ENCODE measurements around the gene TGFBI.
A peak's percentile ranks its signal among the peaks of the same experiment; 100 is the strongest.

The TGFBI gene

DNA sequence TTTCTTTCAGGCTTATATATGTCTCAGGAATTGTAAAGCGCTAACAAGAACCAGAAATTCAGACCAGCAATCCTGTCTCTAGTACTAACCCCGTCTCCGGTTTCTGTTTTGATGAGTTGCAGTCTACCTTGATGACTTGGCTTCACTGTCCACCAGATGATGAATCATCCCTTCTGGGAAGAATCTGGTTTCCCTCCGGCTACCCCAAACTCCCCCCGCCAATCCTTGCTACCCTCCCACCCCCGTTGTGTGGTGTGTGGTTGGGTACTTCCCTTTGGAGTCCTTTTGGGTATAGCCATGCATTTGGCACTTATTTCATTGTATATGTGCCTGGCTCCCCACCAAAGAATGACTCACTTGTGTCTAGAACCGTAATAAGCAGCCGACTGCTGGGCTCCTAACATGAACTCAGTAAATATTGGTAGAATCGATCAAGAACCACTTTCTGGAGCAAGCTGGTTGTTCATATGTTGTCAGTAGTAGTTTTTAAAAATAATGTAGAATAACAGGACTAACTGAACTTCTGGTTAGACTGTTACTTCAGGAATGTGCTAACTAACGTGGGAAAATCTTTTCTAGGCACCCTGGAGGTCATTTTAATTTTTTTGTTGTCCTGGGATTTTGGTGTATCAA, 8.3 kb upstream of the TGFBI start:
- no peak for DNase-seq (ENCODE audit: low spot score in 2 of 2)
- H3K4me3 Mint-ChIP-seq: no peak overlapping the region
- no peak overlapping the region for H3K27ac Mint-ChIP-seq (ENCODE audit: low read depth)

DNA sequence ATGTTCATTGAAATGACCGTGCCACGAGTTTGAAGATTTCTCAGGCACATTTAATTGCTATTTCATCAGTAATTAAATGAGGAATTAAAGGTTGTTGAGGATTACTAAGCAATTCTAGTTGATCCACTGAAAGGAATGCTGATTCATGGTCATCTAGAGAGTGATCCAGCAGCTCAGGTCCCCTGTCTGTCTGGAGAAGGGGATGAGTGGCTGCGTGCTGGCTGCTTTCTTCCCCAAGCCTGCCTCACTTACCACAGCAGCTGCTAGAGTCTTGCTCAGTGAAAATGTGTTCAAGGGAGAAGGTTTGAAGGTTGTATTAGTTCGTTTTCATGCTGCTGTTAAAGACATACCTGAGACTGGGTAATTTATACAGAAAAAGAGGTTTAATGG, 7.8 kb upstream of the TGFBI start:
- H3K4me1 Mint-ChIP-seq: no peaks in the 10 kb centered on the region
- H3K36me3 Mint-ChIP-seq (ENCODE audit: insufficient read depth): no peaks in the 10 kb centered on the region
- ATAC-seq (replicated peaks; ENCODE audit: extremely low read depth, poor library complexity, severe bottlenecking): no peak
- H3K27ac Mint-ChIP-seq (ENCODE audit: low read depth): no peak overlapping the region
- H3K4me3 Mint-ChIP-seq: no peak overlapping the region
- peaks cover 15% of the 10 kb centered on the region for H3K27me3 Mint-ChIP-seq
- no peaks in the 10 kb centered on the region for H3K9me3 Mint-ChIP-seq
- DNase-seq (ENCODE audit: low spot score in 2 of 2): no peak

More for the DNA sequence above, 8.3 kb upstream of the TGFBI start:
- Mint-ChIP-seq H3K4me1 (no peaks in the 10 kb centered on the region), H3K36me3 (ENCODE audit: insufficient read depth) (no peaks in the 10 kb centered on the region), H3K9me3 (no peaks in the 10 kb centered on the region), H3K27me3 (peaks cover 15% of the 10 kb centered on the region)
- ATAC-seq (replicated peaks; ENCODE audit: extremely low read depth, poor library complexity, severe bottlenecking): no peak

DNA sequence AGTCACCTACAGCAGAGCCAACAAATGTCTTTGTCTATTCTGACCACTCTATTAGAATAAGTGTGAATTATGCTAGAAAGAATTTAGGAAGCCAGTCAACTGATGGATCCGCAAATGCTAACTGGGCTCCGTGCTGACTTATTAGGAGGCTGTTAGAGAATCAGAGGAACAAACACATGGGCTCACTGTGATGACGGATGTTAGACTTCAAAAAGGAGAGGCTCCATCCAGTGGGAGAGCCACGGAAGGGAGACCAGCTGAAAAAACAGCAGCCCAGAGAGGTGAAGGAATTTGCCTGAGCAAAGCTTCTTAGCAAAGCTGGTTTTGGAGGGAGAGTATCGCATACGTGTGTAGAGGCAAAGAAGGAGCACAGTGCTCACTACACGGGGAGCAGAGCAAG, 5.8 kb upstream of the TGFBI start:
- peaks cover 5% of the 10 kb centered on the region for H3K4me1 Mint-ChIP-seq
- H3K27me3 Mint-ChIP-seq: peaks cover 27% of the 10 kb centered on the region
- H3K9me3 Mint-ChIP-seq: no peaks in the 10 kb centered on the region
- no peak overlapping the region for H3K27ac Mint-ChIP-seq (ENCODE audit: low read depth)
- DNase-seq (ENCODE audit: low spot score in 2 of 2): no peak
- ATAC-seq (replicated peaks; ENCODE audit: extremely low read depth, poor library complexity, severe bottlenecking): no peak
- H3K4me3 Mint-ChIP-seq: no peak overlapping the region
- no peaks in the 10 kb centered on the region for H3K36me3 Mint-ChIP-seq (ENCODE audit: insufficient read depth)

DNA sequence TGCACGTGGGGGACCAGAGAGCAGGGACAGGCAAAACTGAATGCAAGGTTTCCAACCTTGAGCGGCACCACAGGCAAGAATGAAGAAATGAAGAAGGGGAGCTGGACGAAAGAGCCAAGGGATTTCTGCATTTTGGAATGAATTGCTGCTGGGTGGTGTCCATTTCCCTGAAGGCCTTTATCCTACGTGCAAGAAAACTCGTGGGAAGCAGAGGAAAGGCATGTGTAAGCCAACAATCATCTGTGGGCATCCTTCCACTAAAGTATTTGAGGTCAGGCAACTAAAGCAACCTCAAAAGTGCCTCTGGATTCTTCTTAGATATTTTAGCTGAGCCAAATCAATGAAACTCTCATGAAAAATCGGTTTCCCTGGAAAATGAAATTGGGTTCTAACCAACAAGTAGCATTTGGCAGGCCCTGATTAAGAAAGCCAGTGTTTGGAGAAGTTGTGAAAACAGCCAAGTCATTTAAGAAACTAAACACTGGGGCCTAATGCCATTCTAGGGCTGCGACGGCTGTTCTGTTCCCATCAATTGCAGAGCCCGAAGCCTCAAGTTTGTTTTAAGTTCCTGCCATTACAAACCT, 4.7 kb upstream of the TGFBI start:
- no peak for ATAC-seq (replicated peaks; ENCODE audit: extremely low read depth, poor library complexity, severe bottlenecking)
- Mint-ChIP-seq H3K9me3 (no peaks in the 10 kb centered on the region), H3K36me3 (ENCODE audit: insufficient read depth) (no peaks in the 10 kb centered on the region), H3K27ac (ENCODE audit: low read depth) (no peak overlapping the region), H3K4me1 (peaks cover 5% of the 10 kb centered on the region), H3K4me3 (no peak overlapping the region), H3K27me3 (peaks cover 30% of the 10 kb centered on the region)
- no peak for DNase-seq (ENCODE audit: low spot score in 2 of 2)

DNA sequence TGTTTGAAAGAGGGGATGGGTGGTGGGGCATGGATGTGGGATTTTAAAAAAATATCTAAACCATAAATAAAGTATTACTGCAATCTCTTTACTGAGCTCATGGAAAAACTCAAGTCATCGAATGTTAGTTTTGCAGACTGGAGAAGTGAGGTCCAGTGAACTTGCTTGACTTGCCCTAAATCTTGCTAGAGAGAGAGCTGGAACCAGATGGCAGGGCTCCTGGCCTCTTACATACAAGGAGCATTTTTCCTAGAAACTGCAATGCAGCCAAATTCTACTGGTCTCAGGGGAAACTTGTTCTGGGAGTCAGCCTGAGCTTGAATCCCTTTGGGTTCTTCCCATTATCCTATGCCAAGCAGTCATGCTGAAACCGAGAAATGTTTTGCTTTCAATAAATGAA, 2.9 kb upstream of the TGFBI start:
- H3K27ac Mint-ChIP-seq (ENCODE audit: low read depth): no peak overlapping the region
- H3K4me1 Mint-ChIP-seq: peaks cover 12% of the 10 kb centered on the region
- no peak overlapping the region for H3K4me3 Mint-ChIP-seq
- no peaks in the 10 kb centered on the region for H3K9me3 Mint-ChIP-seq
- no peak for DNase-seq (ENCODE audit: low spot score in 2 of 2)
- H3K36me3 Mint-ChIP-seq (ENCODE audit: insufficient read depth): peaks cover 1% of the 10 kb centered on the region
- no peak for ATAC-seq (replicated peaks; ENCODE audit: extremely low read depth, poor library complexity, severe bottlenecking)
- H3K27me3 Mint-ChIP-seq: peaks cover 30% of the 10 kb centered on the region

DNA sequence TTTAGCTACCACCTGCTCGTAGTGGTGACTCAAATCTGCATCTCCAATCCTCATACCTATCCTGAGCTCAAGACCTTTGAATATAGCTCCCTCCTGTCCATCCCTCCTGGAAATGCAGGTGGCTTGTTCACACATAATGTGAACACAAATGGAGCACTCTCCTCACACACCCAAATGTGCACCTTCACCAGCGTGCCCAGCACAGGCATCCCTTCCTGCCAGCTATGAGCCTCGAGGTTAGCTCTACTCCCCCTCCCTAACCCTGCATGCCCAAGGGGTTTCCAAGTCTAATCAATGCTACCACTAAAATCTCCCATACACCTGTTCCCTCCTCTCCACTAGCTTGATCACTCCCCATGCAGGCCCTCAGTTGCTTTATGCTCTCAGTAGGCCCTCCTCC, 2.2 kb upstream of the TGFBI start:
- Mint-ChIP-seq H3K27me3 (peaks cover 30% of the 10 kb centered on the region), H3K4me3 (no peak overlapping the region), H3K36me3 (ENCODE audit: insufficient read depth) (peaks cover 1% of the 10 kb centered on the region), H3K27ac (ENCODE audit: low read depth) (no peak overlapping the region), H3K4me1 (peaks cover 19% of the 10 kb centered on the region), H3K9me3 (no peaks in the 10 kb centered on the region)
- ATAC-seq (replicated peaks; ENCODE audit: extremely low read depth, poor library complexity, severe bottlenecking) (no peak), DNase-seq (ENCODE audit: low spot score in 2 of 2) (no peak)

DNA sequence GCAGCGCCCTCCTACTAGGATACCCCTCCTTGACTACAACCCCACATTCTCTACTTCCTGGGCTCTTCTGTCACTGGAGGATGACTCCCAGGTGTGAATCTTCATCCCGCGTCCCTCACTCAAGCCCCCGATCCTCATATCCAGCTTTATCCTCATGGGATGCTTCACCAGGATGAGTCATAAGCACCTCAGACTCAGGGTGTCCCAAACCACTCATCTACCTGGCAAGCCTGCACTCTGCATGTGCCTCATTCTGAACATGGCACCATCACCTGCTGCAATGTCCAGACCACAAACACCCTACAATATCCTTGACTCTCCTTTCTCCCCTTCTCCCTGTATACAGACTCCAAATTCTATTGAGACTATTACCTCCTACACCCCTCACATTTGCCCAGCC, 1.5 kb upstream of the TGFBI start:
- peaks cover 30% of the 10 kb centered on the region for H3K27me3 Mint-ChIP-seq
- H3K4me3 Mint-ChIP-seq: no peak overlapping the region
- ATAC-seq (replicated peaks; ENCODE audit: extremely low read depth, poor library complexity, severe bottlenecking): no peak
- peaks cover 1% of the 10 kb centered on the region for H3K36me3 Mint-ChIP-seq (ENCODE audit: insufficient read depth)
- H3K4me1 Mint-ChIP-seq: peaks cover 22% of the 10 kb centered on the region
- no peak overlapping the region for H3K27ac Mint-ChIP-seq (ENCODE audit: low read depth)
- no peaks in the 10 kb centered on the region for H3K9me3 Mint-ChIP-seq
- DNase-seq (ENCODE audit: low spot score in 2 of 2): no peak

DNA sequence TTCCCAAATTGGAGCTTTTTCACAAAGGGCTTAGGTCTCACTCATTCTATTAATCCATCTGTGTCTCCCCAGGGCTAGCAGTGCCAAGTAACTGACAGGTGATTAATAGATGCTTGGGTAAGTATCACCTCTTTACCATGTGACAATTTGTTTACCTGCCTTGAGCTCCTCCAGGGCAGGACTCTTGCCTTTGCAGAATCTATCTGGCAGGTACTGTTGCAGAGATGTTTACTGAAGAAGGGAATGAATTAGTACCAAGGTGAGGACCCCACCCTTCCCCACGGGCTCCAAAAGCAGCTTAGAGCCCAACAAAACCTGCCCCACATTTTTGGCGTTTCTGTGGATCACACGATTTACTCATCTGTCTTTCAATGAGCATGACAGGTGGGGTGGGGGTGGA, 698 bp upstream of the TGFBI start:
- Mint-ChIP-seq H3K4me3 (no peak overlapping the region), H3K27ac (ENCODE audit: low read depth) (no peak overlapping the region), H3K36me3 (ENCODE audit: insufficient read depth) (peaks cover 1% of the 10 kb centered on the region), H3K4me1 (peaks cover 28% of the 10 kb centered on the region), H3K27me3 (peaks cover 24% of the 10 kb centered on the region), H3K9me3 (no peaks in the 10 kb centered on the region)
- ATAC-seq (replicated peaks; ENCODE audit: extremely low read depth, poor library complexity, severe bottlenecking) (no peak), DNase-seq (ENCODE audit: low spot score in 2 of 2) (no peak)

DNA sequence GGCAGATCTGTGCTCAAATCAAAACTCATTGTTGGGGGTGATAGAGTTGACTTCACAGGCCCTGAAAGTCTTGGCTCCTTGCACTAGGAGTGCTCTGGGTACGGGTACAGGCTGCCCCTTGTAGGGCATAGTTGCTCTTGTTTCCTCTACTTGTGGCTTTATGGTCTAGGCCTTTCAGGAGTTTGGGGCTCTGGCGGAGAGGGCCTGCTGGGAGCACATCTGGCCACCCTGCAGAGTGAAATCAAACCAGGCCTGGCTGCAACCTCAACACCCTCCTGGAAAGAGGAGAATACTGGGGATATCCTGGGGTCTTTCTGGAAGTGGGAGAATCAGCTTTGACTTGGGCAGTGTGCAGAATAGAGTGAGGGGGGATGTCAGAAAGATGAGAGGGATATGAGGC, 1.5 kb downstream of the TGFBI start:
- no peak overlapping the region for H3K27ac Mint-ChIP-seq (ENCODE audit: low read depth)
- no peak for DNase-seq (ENCODE audit: low spot score in 2 of 2)

DNA sequence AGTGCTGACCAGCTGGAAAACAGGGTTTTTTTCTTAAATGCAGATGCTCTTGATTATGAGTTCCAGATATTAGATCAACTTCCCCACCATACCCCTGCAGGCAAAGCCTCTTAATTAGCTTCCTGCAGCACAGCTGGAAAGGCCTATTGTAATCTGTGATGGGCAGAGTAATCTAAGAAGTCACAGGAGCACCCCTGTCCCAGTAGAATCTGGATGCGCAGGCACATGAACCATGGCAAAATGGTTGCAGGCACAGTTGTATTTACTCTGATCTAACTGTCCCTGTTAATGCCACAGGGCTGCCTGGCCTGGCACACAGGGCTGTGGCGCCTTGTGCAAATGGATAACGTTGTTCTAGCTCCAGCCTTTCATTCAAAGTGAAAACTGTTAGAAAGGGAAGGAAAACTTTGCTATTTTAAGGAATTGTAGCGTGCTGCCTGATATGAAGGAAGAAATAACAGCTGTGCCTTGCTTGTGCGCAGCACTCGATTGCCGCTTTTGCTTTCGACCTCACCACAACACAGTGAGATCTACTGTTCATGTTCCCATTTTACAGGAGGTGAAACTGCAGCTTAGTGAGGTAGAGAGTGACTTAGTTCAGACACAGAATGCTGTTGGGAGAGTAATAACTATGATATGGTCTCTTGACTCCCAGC, 2.3 kb downstream of the TGFBI start:
- DNase-seq (ENCODE audit: low spot score in 2 of 2): no peak
- Mint-ChIP-seq H3K4me1 (peaks cover 50% of the 10 kb centered on the region), H3K9me3 (no peaks in the 10 kb centered on the region)

More for the DNA sequence above, 1.5 kb downstream of the TGFBI start:
- peaks cover 3% of the 10 kb centered on the region for H3K36me3 Mint-ChIP-seq (ENCODE audit: insufficient read depth)
- no peaks in the 10 kb centered on the region for H3K9me3 Mint-ChIP-seq
- H3K27me3 Mint-ChIP-seq: peaks cover 15% of the 10 kb centered on the region
- peaks cover 46% of the 10 kb centered on the region for H3K4me1 Mint-ChIP-seq
- ATAC-seq (replicated peaks; ENCODE audit: extremely low read depth, poor library complexity, severe bottlenecking): no peak
- peak overlapping the region; percentile 62 for H3K4me3 Mint-ChIP-seq

DNA sequence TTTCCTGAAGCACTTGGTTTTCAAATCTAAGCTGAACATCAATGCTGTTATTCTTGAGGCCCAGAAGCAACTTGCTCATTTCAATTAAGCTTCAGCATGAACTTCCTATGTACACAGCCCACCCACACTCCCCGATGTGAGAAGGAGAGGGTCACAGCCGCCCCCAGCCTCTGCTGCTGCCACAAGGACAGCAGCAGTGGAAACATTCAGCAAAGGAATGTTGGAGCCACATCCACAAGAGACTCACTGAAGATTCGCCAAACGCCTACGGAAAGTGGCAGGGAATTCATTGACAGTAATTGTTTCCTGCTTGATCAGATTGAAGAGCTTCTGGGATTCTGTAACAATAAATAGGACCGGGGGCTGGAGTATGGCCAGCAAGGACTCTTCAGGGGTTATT, 2.9 kb downstream of the TGFBI start:
- H3K27ac Mint-ChIP-seq (ENCODE audit: low read depth): peak overlapping the region; percentile 20
- no peaks in the 10 kb centered on the region for H3K9me3 Mint-ChIP-seq
- peaks cover 4% of the 10 kb centered on the region for H3K36me3 Mint-ChIP-seq (ENCODE audit: insufficient read depth)
- DNase-seq (ENCODE audit: low spot score in 2 of 2) (no peak), ATAC-seq (replicated peaks; ENCODE audit: extremely low read depth, poor library complexity, severe bottlenecking) (no peak)
- H3K27me3 Mint-ChIP-seq: peaks cover 15% of the 10 kb centered on the region
- H3K4me3 Mint-ChIP-seq: peak overlapping the region; percentile 62
- peaks cover 57% of the 10 kb centered on the region for H3K4me1 Mint-ChIP-seq

More for the DNA sequence above, 2.3 kb downstream of the TGFBI start:
- Mint-ChIP-seq H3K27ac (ENCODE audit: low read depth) (peak overlapping the region; percentile 20), H3K27me3 (peaks cover 15% of the 10 kb centered on the region), H3K4me3 (peak overlapping the region; percentile 62), H3K36me3 (ENCODE audit: insufficient read depth) (peaks cover 3% of the 10 kb centered on the region)
- no peak for ATAC-seq (replicated peaks; ENCODE audit: extremely low read depth, poor library complexity, severe bottlenecking)

DNA sequence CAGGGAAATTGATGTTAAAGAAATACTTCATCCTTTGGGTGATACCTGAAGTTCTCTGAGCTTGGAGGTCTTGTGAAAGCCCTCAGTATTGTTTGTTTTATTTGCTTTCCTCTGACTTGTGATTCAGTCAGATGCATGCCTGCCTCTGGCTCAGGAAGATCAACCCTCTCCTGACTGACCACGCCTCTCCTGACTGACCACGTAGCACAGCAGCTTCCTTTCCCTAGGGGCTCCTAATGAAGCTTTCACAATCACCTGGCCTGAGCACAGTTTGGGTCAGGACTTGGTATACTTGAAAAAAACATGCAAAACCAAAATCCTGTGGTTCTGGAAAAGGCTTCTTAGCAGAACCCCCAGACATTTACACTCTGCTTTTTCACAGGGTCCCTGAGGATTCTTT, 3.8 kb downstream of the TGFBI start:
- DNase-seq (ENCODE audit: low spot score in 2 of 2) (no peak), ATAC-seq (replicated peaks; ENCODE audit: extremely low read depth, poor library complexity, severe bottlenecking) (no peak)
- peaks cover 60% of the 10 kb centered on the region for H3K4me1 Mint-ChIP-seq
- H3K27ac Mint-ChIP-seq (ENCODE audit: low read depth): no peak overlapping the region
- H3K27me3 Mint-ChIP-seq: peaks cover 7% of the 10 kb centered on the region
- H3K9me3 Mint-ChIP-seq: no peaks in the 10 kb centered on the region
- no peak overlapping the region for H3K4me3 Mint-ChIP-seq
- peaks cover 6% of the 10 kb centered on the region for H3K36me3 Mint-ChIP-seq (ENCODE audit: insufficient read depth)

DNA sequence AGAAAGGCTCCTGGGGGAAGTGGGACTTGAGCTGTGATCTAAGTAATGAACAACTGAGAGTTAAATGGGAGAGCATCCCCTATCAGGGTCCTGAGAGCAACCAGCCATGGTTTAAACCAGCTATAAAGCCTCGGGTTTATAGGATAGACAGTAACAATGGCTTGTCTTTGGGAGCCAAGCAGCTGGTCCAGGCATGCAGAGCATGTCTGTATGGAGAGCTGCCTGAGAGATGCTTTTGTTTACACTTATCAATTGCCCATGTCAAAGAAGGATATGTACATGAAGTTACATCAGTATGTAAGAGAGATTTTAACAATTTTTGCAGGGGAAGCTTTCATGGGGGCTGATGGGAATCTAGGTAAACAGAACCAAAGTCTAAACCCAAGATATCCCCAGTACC, 4.4 kb downstream of the TGFBI start:
- Mint-ChIP-seq H3K27ac (ENCODE audit: low read depth) (no peak overlapping the region), H3K4me1 (peaks cover 65% of the 10 kb centered on the region), H3K9me3 (no peaks in the 10 kb centered on the region), H3K36me3 (ENCODE audit: insufficient read depth) (peaks cover 8% of the 10 kb centered on the region), H3K27me3 (no peaks in the 10 kb centered on the region), H3K4me3 (no peak overlapping the region)
- ATAC-seq (replicated peaks; ENCODE audit: extremely low read depth, poor library complexity, severe bottlenecking) (no peak), DNase-seq (ENCODE audit: low spot score in 2 of 2) (no peak)
